Activated CD4-positive, CD25-positive, alpha-beta regulatory T cell treated with anti-CD3 and anti-CD28 coated beads, Interleukin-2, amount 50 U/mL, for 72 hours (primary cell): ENCODE results near the gene VAMP2.
A peak's percentile ranks its signal among the peaks of the same experiment; 100 is the strongest.
"Not testable (repeated sequence)": the region's sequence is repeated elsewhere in the genome, so short reads cannot be mapped to it uniquely, and the experiment has no call there.

Source experiments
- DNase-seq: peaks from one replicate; pipeline ENCODE4 v3.0.0; 2021

Gene VAMP2

DNA sequence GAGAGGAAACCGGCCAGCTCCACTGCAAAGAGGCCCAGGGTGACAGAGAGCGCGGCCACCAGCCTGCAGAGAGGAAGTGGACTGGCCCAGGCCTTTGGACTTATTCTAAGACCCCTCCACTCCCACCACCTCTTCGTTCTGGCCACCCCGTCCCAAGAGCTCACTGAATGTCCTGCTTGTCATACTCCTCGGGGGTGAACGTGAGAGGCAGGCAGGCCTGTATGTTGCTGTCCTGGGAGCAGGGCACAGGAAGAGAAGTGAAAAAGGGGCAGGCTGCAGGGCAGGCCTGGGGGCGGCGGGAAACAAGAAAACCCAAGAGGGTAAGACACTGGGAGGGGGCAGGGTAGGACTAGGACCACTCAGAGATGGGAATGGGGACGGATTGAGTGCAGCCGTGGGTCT is 13.0 kb upstream of the VAMP2 start:
- DNase-seq, result no peak

DNA sequence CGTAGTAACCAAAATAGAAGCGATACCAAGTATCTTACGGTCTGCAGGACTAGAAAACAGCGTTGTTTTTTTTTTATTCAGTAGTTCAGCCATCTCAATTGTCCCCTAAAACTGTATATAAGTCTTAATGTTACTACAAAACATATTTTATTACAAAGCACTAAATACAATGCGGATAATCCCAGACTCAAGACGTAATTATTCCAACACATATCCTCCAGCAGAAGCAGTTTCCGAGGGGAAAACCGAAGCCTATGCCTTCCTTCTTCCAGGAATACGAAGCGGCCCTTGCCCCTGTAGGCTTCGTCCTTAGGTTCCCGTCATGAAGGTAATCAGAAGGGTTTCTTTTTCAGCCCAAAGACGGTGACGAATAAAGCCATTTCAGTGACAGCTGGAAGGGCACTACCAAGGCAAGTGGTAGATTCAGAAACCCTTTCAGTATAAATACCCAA is 11.1 kb upstream of the VAMP2 start:
- DNase-seq, result no peak

DNA sequence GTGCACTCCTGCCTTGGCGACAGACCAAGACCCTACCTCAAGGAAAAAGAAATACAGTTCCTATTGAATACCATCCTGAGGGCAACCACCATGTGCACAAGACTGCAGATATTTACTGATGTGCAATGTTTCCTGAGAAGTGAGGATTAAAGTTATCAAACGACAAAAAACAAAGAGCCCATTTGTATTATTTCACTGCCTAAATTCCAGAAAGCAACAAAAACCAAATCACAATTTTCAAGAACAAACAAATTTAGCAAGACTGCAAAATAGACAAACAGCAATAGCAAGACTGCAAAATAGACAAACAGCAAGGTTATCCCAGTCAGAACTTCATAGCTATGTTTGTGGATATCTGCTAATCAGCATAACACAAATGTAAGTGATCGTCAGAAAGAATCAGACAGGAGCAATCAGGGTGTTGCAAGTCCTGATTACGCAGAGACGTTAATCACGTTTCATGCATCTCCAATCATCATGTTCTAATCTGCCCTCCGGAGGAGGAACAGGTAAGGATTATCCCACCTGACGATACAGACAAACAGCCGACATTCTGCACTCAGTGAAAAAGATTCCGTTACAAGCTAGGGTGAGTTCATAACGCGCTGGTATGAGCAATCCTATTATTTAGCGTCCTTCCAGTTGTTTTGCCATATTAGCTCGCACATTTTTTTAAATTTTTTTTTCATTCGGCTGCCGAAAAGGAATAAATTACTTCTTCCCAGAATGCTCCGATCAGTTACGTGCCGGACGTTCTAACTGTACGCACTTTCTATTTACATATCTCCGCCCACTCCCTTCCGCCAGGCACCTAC is 10.5 kb upstream of the VAMP2 start:
- peak; percentile 61 for DNase-seq

GRCh38 chr17:8170186-8170585 is 7.4 kb upstream of the VAMP2 start:
- DNase-seq, result not testable (repeated sequence)

- DNase-seq, result no peak
These were observed 4.8 kb upstream of the VAMP2 start for GRCh38 chr17:8167526-8167925.

GRCh38 chr17:8166731-8167130 is 4.0 kb upstream of the VAMP2 start:
- DNase-seq, result no peak

DNA sequence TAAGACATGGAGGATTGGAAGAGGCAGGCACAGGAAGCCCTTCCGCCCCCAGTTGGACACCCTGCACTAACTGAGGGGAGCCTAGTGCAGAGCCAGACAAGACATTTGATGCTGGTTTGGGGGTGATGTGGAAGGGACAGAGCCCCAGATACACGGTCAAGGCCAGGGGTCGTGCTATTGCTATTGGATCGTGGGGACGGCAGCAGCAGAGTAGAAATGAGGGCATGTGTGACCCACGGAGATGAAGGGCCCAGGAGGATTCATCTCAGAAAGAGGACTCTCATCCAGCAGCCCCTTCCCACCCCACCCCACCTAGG is 2.0 kb upstream of the VAMP2 start:
- no peak for DNase-seq

DNA sequence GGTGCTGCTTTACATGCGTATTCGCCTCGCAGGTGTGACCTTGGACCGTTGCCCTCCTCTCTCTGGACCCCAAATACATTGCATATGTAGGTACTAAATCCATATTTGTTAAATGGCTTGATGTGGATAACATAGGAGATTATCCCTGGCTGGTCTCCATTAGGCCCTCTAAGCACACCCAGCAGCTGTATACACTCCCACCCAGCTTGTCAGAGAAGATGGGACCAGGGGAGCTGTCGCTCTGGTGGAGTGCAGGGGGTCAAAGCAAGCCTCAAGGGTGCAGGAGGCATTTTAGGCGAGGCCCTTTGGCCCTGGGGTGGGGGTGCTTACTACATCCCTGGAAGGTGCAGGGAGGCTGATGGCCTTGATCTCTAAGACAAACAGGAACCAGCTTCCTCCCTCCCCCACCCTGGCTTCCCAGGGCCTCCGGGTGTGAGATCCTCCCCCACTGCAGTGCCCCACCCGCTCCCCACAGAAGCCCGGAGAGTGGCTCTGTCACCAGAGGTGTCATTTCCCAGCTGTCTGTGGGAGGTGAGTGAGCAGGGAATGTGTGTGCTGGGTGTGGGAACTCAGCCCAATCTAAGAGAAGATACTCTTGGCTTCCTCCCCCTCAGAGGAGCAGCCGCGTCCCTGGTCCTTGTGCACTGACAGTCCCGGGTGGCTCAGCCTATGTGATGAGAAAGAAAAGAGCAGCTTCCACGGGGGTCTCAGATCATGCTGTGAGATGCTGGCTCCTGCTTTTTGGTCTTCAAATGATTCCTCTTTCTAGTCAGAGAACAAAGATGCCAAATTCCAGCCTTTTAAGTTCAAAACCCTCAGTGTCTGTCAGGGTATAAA is 1.4 kb upstream of the VAMP2 start:
- no peak for DNase-seq

DNA sequence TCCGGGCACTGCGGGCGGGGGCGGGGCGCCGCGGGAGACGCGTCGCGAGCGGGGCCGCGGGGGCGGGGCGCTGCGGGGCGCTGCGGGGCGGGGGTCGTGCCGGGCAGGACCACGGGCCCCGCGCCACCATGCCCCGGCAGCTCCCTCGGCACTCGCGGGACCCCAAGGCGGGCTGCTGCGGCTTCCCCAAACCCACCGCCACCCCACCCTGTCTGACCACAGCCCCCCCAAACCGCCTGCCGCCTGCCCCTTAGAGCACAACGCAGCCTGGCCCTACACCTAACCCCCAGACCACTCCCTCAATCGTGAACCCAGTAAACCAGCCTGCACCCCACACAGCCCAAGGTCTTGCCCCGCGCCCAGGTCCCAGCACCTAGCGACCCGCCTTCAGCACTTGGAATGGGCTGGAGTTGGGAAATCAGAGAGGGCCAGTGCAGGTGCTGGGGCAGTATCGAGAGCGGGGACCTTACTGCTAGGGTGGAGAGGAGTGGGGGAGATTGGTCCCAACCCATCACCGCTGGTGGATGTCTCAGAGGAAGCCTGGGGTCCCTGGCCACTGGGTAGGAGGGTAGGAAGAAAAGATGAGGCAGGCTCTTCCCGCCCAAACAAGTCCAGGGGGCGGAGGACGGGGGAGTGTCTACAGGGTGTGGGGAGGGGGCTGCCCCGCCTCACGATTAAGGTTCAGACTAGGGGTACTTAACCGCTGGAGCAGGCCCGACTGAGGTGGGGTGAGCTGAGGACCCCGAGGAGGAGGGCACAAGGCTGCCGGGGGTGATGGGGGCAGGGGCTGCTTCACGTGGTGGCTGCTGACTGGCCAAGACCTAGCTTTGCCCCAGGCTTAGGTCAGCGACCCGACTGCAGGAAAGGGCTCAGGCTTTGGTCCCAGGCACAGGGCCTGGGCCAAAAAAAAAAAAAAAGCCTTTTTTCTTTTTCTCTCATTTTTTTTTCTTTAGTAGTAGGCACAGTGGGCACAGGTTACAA is 539 bp upstream of the VAMP2 start:
- peak; percentile 49 for DNase-seq

GRCh38 chr17:8161289-8162232 is 1.2 kb downstream of the VAMP2 start:
- DNase-seq, result no peak

GRCh38 chr17:8160741-8161221 is 2.0 kb downstream of the VAMP2 start:
- DNase-seq, result peak; percentile 24

- no peak for DNase-seq
These were observed 2.5 kb downstream of the VAMP2 start for GRCh38 chr17:8160224-8160577.

DNA sequence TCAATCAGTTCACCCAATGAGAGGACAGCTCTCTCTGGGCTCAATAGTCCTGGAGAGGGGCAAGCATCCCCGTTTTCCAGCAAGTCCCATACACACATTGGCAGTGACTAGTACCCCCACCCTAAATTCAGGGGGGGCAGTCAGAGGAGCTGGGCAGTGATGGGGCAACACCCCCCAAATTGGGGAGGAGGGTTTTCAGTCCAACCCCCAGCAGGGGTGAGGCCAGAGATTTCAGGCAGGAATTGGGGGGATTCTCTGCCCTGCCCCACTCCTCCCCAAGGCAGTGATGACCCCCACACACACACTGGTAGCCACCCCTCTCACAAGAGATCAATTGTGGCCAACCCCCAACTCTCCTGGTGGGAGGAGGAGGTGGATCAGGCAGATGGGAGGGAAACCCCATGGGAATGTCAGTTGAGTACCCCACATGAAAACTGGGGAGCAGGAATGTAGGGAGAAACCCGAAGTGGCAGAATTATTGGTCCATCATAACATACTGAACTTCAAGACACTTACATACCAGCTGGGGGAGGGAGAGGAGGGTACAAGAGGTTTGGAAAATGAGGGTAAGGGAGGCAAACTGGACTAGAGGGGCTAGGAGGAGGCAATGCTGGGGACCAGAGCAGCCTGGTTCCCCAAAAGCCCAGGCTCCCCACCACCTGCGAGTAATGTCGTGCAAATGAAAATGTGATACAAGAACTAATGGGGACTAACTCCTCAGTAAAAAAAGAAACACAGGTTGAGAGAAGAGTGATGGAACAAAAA is 3.1 kb downstream of the VAMP2 start:
- peak; percentile 26 for DNase-seq

DNA sequence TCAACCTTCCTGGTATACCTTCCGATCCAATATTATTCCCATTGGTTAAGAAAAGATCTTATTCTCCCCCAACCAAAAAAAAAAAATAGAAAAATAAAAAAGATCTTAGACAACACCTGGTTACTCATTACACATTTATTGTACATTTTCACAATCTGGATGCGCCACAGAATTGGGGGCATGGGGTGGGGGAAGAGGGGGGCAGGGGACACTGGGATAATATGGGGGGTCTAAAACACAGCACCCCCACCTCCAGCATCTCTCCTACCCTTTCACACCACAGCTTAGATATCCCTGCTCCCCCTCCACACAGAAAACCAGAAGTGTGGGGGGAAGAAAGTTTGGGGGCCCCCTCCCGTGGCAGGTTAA is 3.7 kb downstream of the VAMP2 start:
- DNase-seq, result no peak

DNA sequence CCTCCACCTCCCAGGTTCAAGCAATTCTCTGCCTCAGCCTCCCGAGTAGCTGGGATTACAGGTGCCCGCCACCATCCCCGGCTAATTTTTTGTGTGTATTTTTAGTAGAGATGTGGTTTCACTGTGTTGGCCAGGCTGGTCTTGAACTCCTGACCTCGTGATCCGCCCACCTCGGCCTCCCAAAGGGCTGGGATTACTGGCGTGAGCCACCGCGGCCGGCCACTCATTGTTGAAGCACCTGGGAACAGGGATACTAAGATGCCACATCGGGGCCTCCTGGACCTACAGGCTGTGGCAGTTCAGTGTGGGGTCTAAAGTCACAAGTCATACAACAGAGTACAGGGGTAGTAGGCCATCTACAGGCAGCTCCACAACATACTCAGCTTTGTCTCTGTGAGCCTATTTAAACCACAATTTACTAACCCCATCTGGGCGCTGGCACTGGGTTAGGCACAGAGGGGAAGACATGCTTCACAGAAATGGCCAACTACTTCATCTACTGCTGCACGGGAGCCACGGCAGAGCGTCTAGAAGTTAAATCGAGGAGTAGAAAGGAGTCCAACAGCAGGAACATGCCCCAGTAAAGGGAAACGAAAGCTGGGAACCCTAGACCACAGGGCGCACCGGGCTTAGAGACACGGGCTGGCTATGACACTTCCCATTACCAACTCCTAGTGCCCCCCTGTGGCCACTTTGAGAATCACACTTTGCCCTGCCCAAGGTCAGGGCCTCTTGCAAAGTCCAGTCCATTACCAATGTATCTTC is 4.3 kb downstream of the VAMP2 start:
- DNase-seq, result peak; percentile 92

- peak; percentile 99 for DNase-seq
These were observed 6.3 kb downstream of the VAMP2 start for GRCh38 chr17:8156246-8156992.

DNA sequence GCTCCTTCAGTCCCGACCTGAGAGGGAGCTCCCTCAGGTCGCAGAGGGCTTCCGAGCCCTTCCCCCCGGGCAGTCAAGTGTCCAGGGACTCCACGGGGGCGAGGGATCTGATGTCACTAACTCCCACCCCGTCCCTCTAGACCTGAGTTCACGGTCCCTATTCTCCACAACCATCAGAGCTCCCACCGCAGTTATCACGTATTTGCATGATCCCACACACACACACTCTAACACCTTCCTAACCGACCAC is 6.8 kb downstream of the VAMP2 start:
- no peak for DNase-seq

DNA sequence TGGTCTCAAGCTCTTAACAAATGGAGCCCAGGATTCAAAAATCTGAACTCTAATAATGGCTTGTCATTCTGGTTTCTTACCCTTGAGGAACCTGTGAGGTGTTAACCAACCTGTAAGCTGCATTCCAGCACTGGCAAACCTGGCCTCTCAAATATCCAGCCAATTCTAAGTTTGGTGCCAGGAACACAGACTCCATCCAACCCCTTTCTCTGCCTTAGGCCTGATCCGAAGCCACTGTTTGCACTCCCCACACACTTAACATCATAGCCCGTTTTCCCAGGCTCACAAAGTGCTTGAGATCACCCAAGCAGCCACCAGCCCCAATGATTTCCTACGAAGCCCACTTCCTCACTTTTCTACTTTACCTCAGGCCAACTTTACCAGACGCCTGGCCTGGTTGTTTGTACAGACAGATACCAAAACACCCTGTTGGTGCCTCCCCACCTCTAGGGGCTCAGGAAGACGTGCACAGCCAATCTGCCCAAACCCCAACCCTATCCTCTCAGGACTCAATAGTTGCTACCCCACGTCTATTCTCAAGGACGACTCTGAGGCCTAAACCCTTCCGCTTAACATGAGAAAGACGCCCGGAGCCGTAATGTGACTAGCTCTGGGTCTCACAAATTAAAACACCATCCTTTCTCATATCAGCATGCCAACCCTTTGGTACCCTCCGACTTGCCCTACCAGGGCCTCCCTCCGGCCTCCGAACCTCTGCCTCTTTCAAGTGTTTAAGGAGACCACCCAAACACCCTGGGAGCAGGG is 7.3 kb downstream of the VAMP2 start:
- peak; percentile 28 for DNase-seq

- DNase-seq, result no peak
These were observed 8.1 kb downstream of the VAMP2 start for GRCh38 chr17:8154608-8155155.
